HL-60 (cell line): Measurements from ENCODE around the gene DAZAP1.
"Not testable (repeated sequence)": the region's sequence is repeated elsewhere in the genome, so short reads cannot be mapped to it uniquely, and the experiment has no call there.

Source experiments
- DNase-seq, 2 experiments: peaks; one replicate each; pipeline ENCODE4 v3.0.0-alpha.2; 2010 to 2020; ENCODE audit warnings: low read depth in 1 of 2, low spot score in 1 of 2
- H3K27ac ChIP-seq: fragments of 250-450 bp; sonication (Bioruptor Pico); replicated peaks from 2 replicates; pipeline ENCODE4 v1.5.1; 2020; ENCODE audit warnings: mild to moderate bottlenecking, moderate library complexity
- H3K27me3 ChIP-seq: fragments of 250-450 bp; sonication (Bioruptor Pico); 2 replicates; pipeline ENCODE4 v1.5.1; 2021; ENCODE audit warnings: mild to moderate bottlenecking, moderate library complexity; ENCODE audit not compliant: insufficient read depth, poor library complexity, severe bottlenecking
- H3K4me3 ChIP-seq: replicated peaks from 2 replicates; pipeline ENCODE4 v1.5.1; 2011; ENCODE audit warnings: mild to moderate bottlenecking, control low read depth, low read length; ENCODE audit not compliant: insufficient read depth
- CTCF ChIP-seq: IDR thresholded peaks from one replicate; pipeline ENCODE4 v1.5.1; 2011; ENCODE audit warnings: low read length, control low read depth, inconsistent platforms; ENCODE audit not compliant: insufficient read depth
- GABPA ChIP-seq: IDR thresholded peaks from 2 replicates; pipeline ENCODE4 v1.6.1; 2012; ENCODE audit warnings: low read depth
- POLR2AphosphoS5 ChIP-seq: IDR thresholded peaks from 2 replicates; pipeline ENCODE4 v1.6.1; 2012; ENCODE audit warnings: low read depth
- REST ChIP-seq: IDR thresholded peaks from 2 replicates; pipeline ENCODE4 v1.6.1; 2012; ENCODE audit warnings: low read depth; ENCODE audit not compliant: insufficient replicate concordance
- SPI1 ChIP-seq: IDR thresholded peaks from 2 replicates; pipeline ENCODE4 v1.6.1; 2012; ENCODE audit warnings: low read depth, mild to moderate bottlenecking, borderline replicate concordance

DAZAP1 gene

DNA sequence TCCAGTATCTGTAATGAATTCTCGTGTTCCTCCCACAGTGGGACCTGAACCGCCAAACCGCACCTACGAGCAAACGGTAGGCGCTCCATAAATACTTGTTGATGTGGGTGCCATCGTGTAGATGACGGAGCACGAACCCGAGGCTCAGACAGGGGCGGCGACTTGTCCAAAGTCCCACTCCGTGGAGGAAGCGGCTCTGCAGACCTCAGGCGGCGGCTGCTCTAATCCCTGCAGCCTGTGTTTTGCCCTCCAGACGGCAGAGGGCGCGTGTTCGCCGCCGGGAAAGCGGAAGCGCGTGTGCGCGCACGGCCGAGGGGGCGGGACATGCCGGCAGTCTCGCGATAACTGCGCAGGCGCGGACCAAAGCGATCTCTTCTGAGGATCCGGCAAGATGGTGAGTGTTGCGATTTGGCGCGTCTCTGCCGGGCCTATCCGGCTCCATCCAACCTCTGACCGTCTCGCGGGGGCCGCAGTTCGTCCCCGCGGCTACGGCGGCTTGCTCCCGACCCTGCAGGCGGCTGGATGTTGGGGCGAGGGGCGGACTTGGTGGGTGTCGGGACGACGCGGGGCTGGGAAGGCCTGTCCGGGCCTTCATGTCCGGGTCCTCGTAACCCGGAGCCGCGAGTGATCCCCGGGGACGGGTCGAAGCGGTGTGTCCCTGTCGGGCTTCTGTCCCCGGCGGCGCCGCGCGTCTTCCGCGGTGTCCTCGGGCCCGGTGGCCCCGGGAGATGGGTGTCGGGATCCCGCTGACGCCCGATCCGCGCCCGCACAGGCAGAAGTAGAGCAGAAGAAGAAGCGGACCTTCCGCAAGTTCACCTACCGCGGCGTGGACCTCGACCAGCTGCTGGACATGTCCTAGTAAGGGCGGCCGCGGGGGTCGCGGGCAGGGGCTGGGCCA is 30.9 kb downstream of the DAZAP1 start, which contains the start of gene RPS15:
TSS of gene RPS15 (plus strand) at position 362 of the 898 bp plus-strand sequence. CDS start at position 392, 30 bp downstream.
- TF ChIP-seq CTCF = peak; percentile 95
- TF ChIP-seq GABPA = peak; percentile 83
- TF ChIP-seq SPI1 = peak; percentile 92
- peak; percentile 99 for TF ChIP-seq POLR2AphosphoS5
- peak; percentile 83 for TF ChIP-seq REST
- peak within 1 kb of the TSS; percentile 86 for H3K4me3 ChIP-seq
- H3K27ac ChIP-seq = peak within 1 kb of the TSS; percentile 94
- peak; percentile 93 to 96 for DNase-seq
- H3K27me3 ChIP-seq = no peaks in the 10 kb centered on the region

GRCh38 chr19:1438933-1439354 is 31.6 kb downstream of the DAZAP1 start:
- Histone ChIP-seq H3K27ac (peak overlapping the region; percentile 94), H3K4me3 (peak overlapping the region; percentile 86), H3K27me3 (no peaks in the 10 kb centered on the region)
- TF ChIP-seq SPI1 (no peak), GABPA (no peak), REST (no peak), POLR2AphosphoS5 (no peak), CTCF (no peak)
- DNase-seq = no peak

GRCh38 chr19:1439525-1440417 is 32.4 kb downstream of the DAZAP1 start:
- H3K27me3 ChIP-seq = not testable (repeated sequence)
- DNase-seq = peak in 1 of 2 experiments; percentile 72
- Histone ChIP-seq H3K27ac (peak overlapping the region; percentile 94), H3K4me3 (peak overlapping the region; percentile 86)
- peak; percentile 37 for TF ChIP-seq POLR2AphosphoS5

DNA sequence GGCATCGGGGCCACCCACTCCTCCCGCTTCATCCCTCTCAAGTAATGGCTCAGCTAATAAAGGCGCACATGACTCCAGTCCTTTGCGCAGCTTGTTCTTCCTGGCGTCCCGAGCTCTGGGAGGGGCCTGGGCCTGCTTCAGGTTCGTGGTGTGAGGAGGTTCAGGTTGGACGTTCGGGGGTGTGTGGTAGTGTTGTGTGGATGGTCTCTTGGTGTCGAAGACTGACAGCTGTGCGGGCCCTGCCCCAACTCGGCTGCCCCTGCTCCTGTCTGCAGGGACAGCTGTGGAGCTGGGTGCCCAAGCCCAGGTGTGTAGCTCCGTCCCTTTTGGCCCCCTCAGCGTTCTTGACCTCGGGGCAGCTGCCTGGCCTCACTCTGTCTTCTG is 33.0 kb downstream of the DAZAP1 start:
- Histone ChIP-seq H3K27me3 (peaks cover 1% of the 10 kb centered on the region), H3K27ac (no peak overlapping the region), H3K4me3 (peak overlapping the region; percentile 86)
- TF ChIP-seq REST = no peak
- TF ChIP-seq CTCF = no peak
- TF ChIP-seq SPI1 = no peak
- TF ChIP-seq GABPA = no peak
- TF ChIP-seq POLR2AphosphoS5 = no peak
- DNase-seq = no peak
